ENCODE measurements around the gene ABCC3.

ABCC3 gene

DNA sequence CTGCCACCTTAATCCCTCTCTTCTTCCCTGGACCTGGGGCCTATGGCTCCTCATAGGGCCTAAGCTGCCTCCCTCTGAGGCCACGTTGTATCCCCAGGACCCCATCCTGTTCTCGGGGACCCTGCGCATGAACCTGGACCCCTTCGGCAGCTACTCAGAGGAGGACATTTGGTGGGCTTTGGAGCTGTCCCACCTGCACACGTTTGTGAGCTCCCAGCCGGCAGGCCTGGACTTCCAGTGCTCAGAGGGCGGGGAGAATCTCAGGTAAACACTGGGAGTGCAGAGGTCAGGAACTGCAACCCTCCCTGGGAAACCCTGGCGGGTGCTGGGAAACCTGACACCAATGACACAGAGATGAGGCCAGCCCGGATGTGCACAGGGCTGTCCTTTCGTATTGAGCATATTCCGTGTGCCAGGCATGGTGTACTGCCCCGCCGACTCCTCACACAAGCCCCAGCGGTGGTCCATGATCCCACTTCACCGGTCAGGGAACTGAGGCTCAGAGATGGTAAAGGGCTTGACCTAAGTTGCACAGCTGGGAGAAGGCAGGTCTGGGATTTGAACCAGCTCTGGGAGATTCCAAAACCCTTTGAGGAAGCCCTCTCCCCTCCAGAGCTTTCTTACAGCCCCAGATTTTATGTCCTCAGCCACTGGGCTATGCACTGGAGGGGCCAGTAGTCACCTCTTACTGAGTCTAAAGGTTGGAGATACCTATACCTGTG lies 50.1 kb downstream of the ABCC3 start:
- Histone ChIP-seq H3K4me1 (peaks cover 17% of the 10 kb centered on the region), H3K9me3 (no peaks in the 10 kb centered on the region), H3K27me3 (no peaks in the 10 kb centered on the region), H3K4me3 (ENCODE audit: low read depth, low read length) (no peak overlapping the region), H3K36me3 (no peaks in the 10 kb centered on the region)
- TF ChIP-seq, protein P1, sequence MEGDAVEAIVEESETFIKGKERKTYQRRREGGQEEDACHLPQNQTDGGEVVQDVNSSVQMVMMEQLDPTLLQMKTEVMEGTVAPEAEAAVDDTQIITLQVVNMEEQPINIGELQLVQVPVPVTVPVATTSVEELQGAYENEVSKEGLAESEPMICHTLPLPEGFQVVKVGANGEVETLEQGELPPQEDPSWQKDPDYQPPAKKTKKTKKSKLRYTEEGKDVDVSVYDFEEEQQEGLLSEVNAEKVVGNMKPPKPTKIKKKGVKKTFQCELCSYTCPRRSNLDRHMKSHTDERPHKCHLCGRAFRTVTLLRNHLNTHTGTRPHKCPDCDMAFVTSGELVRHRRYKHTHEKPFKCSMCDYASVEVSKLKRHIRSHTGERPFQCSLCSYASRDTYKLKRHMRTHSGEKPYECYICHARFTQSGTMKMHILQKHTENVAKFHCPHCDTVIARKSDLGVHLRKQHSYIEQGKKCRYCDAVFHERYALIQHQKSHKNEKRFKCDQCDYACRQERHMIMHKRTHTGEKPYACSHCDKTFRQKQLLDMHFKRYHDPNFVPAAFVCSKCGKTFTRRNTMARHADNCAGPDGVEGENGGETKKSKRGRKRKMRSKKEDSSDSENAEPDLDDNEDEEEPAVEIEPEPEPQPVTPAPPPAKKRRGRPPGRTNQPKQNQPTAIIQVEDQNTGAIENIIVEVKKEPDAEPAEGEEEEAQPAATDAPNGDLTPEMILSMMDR (IDR thresholded peaks at IDR 0.05; ENCODE audit: low read depth, low read length): no peak
- peak; percentile 4 for DNase-seq

DNA sequence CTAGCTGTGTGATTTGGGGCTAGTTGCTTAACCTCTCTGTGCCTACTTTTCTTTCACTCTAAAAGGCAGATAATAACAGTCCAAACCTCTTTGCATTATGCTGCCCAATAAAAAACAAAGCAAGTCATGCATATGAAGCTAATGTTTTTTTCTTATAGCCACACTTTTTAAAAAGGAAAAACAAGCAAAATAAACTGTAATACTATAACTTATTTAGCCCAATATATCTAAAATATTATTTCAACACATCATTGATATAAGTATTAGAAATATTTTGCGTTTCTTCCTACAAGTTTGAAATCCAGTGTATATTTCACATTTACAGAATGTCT lies 50.6 kb downstream of the ABCC3 start:
- Histone ChIP-seq H3K36me3 (no peaks in the 10 kb centered on the region), H3K27me3 (no peaks in the 10 kb centered on the region), H3K9me3 (no peaks in the 10 kb centered on the region), H3K4me1 (peaks cover 22% of the 10 kb centered on the region), H3K4me3 (ENCODE audit: low read depth, low read length) (no peak overlapping the region)
- TF ChIP-seq, protein P1 (IDR thresholded peaks at IDR 0.05; ENCODE audit: low read depth, low read length): no peak
- no peak for DNase-seq

DNA sequence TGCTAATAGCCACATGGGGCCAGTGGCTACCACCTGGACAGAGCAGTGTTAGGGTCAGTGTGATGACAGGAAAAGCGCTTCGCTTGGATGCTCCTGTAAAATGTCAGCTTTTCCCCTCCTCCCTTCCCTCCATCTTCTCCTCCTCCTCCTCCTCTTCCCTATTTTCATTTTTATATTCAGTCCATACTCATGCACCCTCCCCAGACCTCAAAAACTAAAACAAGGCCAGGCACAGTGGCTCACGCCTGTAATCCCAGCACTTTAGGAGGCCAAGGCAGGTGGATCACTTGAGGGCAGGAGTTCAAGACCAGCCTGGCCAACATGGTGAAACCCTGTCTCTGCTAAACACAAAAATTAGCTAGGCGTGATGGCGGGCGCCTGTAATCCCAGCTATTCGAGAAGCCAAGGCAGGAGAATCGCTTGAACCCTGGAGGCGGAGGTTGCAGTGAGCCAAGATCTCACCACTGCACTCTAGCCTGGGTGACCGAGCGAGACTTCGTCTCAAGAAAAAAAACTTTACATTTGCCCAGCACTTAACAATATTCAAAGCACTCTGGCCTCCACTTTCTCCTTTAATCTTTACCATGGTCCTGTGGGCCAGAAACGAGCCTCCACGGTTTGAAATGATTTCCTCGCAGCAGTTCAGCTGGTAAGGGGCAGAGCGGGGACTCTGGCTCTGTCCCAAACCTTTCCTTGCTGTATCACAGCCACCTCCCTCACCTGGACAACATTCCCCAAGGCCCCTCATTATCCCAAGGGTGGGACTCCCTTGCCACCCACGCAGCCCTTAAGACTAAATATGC lies 51.2 kb downstream of the ABCC3 start:
- Histone ChIP-seq H3K27me3 (no peaks in the 10 kb centered on the region), H3K9me3 (no peaks in the 10 kb centered on the region), H3K4me1 (peaks cover 28% of the 10 kb centered on the region), H3K36me3 (no peaks in the 10 kb centered on the region), H3K4me3 (ENCODE audit: low read depth, low read length) (no peak overlapping the region)
- peak; percentile 3 for DNase-seq
- TF ChIP-seq, protein P1 (IDR thresholded peaks at IDR 0.05; ENCODE audit: low read depth, low read length): no peak

DNA sequence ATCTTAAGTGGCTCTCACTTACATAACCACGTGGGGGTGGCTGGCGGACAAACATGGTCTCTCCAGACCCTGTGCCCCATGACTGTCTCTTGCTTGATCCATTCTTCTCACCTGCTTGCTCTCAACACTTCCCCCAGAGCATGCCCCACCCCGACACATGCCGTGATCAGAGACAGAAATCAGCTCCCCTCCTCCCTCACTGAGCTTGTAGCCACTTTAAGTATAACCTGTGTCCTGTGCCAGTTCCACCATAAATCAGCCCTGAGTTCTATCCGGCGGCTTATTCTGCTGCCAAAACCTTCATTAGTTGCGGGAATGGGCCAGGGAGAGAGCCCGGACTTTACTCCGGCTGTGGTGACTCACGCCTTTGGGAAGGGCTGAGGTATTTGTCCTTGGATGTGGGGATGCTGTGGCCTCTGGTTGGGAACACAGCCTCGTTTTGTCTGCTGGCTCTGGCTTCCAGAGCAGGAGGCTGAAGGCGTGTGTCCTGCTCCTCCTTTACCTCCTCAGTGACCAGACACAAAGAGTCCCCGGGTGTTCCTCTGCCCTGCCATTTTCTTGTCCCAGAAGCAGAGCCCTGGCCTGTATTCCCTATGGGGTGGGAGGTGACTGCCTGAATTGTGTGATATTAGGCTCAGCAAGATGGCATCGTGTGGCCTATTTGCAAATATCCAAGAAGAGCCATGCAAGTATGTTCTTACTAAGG lies 52.0 kb downstream of the ABCC3 start:
- peaks cover under 1% of the 10 kb centered on the region; the same call in 1 of the 2 replicates for H3K36me3 ChIP-seq
- H3K4me1 ChIP-seq: peaks cover 30% of the 10 kb centered on the region
- H3K4me3 ChIP-seq (ENCODE audit: low read depth, low read length): no peak overlapping the region
- TF ChIP-seq, protein P1 (IDR thresholded peaks at IDR 0.05; ENCODE audit: low read depth, low read length): no peak
- peak; percentile 15 for DNase-seq
- no peaks in the 10 kb centered on the region for H3K27me3 ChIP-seq
- no peaks in the 10 kb centered on the region for H3K9me3 ChIP-seq

DNA sequence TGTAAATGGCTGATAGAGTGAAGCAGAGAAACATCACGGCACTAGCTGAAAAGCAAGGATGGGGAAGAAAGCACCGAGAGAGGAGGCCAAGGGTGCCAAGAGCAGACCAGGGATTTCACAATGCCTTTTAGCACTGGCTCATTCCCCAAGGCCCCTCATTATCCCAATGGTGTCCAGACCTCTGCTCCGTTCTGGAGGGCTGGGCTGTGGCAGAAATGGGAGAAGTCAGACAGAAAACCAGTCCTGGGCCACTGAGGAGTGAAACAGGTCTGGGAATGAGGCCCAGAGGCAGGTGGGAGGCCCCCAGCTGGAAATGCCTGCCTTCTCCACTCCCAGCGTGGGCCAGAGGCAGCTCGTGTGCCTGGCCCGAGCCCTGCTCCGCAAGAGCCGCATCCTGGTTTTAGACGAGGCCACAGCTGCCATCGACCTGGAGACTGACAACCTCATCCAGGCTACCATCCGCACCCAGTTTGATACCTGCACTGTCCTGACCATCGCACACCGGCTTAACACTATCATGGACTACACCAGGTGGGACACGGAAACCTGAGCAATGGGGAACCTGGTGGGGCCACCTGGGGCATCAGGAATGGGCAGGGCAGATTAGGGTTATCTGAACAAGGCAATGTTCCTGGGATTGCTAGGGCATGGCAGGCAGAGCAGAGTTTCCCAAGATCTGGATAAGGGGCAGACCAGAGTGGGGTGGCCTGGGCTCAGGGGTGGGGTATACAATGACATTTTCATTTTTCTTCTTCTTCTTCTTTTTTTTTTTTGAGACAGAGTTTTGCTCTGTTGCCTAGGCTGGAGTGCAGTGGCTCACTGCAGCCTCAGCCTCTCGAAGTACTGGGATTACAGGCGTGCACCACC lies 52.8 kb downstream of the ABCC3 start:
- Histone ChIP-seq H3K4me1 (peaks cover 30% of the 10 kb centered on the region), H3K9me3 (no peaks in the 10 kb centered on the region), H3K36me3 (peaks cover 8% of the 10 kb centered on the region), H3K4me3 (ENCODE audit: low read depth, low read length) (peak overlapping the region; percentile 48), H3K27me3 (no peaks in the 10 kb centered on the region)
- TF ChIP-seq, protein P1 (IDR thresholded peaks at IDR 0.05; ENCODE audit: low read depth, low read length): no peak
- peak; percentile 84 for DNase-seq
